HFFc6 (cell line): ENCODE results near the gene LRRC15. TPM values are rescaled to one million over a fixed set of nuclear protein-coding genes. Genes with fewer than 3 reads are reported as not detected.

ENCODE experiments used
- DNase-seq: peaks from one replicate; pipeline ENCODE4 v3.0.0-alpha.2; 2018
- H3K27ac Mint-ChIP-seq: 2 replicates; pipeline ENCODE4 v1.8.0; 2020; ENCODE audit warnings: mild to moderate bottlenecking, mixed read lengths
- H3K27me3 Mint-ChIP-seq: 2 replicates; pipeline ENCODE4 v1.8.0; 2021; ENCODE audit warnings: mild to moderate bottlenecking, moderate library complexity, mixed read lengths; ENCODE audit not compliant: insufficient read depth
- H3K36me3 Mint-ChIP-seq: 2 replicates; pipeline ENCODE4 v1.8.0; 2021; ENCODE audit warnings: low read depth, mixed read lengths
- H3K4me1 Mint-ChIP-seq: 2 replicates; pipeline ENCODE4 v1.8.0; 2020; ENCODE audit warnings: low read depth, mixed read lengths
- H3K4me3 Mint-ChIP-seq: 2 replicates; pipeline ENCODE4 v1.8.0; 2020; ENCODE audit warnings: mild to moderate bottlenecking, moderate library complexity, mixed read lengths
- H3K9me3 Mint-ChIP-seq: 2 replicates; pipeline ENCODE4 v1.8.0; 2020; ENCODE audit warnings: mild to moderate bottlenecking, mixed read lengths
- total RNA-seq, 6 experiments: library from RNA; stranded (reverse); fragmentation: NEBNext Ultra II Directional; extraction: Animal tissue kit (Norgen Biotek cat#: 25700); gene quantifications; 2 replicates in 1 of 6; 3 replicates in 5 of 6; pipeline ENCODE4 v1.2.3, GENCODE V29; 2021
- TF ChIP-seq, protein P1 (sequence below): fragments of 200-600 bp; sonication (generic); IDR thresholded peaks from 2 replicates; pipeline ENCODE4 v1.5.0; 2021; ENCODE audit warnings: antibody characterized with exemption, mild to moderate bottlenecking

LRRC15 gene
- total RNA-seq, 6 experiments from 2014 or later = 130 to 211 (median 176) TPM

DNA sequence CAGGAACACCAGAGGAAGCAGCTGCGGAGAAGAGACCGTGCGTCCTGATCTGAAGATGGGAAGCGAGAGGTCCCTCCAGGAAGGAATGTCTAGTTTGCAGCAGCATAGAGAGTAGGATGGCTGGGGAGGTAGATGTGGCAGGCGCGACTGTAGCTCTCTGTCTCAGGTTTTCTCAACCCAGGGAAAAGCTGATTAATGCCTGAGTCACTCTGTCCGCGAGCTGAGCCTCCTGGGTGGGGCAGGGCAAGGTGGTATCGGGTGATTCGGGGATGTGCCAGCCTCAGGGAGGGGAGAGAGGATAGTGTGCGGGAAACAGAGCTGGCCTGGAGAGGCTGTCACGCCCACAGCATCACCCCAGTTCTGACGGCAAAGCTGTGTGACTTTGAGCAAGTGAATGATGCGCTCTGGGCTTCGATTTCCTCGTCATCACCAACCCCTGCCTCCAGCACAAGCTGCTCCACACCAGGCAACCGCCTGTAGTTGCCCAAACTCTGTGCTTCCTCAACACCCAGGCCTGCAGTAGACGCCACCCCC, 46.8 kb downstream of the LRRC15 start:
- Mint-ChIP-seq H3K4me3 (no peak overlapping the region), H3K36me3 (peaks cover 9% of the 10 kb centered on the region; the same call in 1 of the 2 replicates), H3K9me3 (peaks cover 16% of the 10 kb centered on the region), H3K27ac (no peak overlapping the region; the same call in 1 of the 2 replicates), H3K4me1 (no peaks in the 10 kb centered on the region), H3K27me3 (peaks cover 17% of the 10 kb centered on the region)
- peak; percentile 46 for DNase-seq
- TF ChIP-seq, protein P1, sequence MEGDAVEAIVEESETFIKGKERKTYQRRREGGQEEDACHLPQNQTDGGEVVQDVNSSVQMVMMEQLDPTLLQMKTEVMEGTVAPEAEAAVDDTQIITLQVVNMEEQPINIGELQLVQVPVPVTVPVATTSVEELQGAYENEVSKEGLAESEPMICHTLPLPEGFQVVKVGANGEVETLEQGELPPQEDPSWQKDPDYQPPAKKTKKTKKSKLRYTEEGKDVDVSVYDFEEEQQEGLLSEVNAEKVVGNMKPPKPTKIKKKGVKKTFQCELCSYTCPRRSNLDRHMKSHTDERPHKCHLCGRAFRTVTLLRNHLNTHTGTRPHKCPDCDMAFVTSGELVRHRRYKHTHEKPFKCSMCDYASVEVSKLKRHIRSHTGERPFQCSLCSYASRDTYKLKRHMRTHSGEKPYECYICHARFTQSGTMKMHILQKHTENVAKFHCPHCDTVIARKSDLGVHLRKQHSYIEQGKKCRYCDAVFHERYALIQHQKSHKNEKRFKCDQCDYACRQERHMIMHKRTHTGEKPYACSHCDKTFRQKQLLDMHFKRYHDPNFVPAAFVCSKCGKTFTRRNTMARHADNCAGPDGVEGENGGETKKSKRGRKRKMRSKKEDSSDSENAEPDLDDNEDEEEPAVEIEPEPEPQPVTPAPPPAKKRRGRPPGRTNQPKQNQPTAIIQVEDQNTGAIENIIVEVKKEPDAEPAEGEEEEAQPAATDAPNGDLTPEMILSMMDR = no peak

DNA sequence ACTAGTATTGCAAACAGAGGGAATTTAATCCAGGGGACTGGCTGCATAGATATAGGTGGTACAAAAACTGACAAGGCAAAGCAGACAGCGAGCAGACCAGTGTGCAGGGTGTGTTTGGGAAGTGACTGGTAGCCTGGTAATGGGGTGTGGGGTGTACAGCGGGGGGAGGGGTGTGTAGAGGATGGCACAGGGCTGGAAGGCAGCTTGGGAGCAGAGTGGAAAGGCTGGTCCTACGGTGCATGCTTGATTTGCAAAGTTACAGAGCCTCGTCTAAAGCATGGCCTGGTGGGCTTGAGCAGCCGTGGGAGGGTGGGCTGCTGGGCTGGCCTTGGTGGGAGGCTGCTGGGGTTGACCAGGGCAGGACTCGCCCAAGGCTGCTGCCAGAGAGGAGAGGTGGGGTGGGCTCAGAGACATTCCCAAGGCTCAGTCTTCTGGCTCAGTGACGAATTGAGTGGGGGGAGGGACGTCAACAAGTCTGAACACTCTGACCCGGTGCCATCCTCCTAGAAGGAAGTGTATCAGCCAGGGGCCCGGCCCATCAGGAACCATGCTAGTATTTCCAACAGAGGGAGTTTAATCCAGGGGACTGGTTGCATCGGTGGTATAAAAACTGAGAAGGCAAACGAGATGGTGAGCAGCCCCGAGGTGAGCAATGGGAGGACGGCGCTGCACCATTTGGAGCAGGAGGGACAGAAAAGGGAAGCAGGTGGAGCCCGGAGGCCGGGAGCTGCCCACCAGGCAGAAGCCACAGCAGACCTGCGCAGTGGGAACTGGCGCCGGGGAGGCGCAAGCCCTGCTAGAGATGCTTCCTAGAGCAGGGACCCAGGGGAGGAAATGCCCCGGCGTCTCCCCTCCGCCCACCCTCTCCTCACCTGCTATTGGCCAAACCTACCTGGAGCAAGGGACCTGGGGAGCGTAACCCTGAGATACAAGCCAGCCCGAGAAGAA, 47.6 kb downstream of the LRRC15 start:
- DNase-seq = no peak
- H3K36me3 Mint-ChIP-seq = peaks cover 9% of the 10 kb centered on the region; the same call in 1 of the 2 replicates
- H3K27ac Mint-ChIP-seq = no peak overlapping the region
- peaks cover 16% of the 10 kb centered on the region for H3K9me3 Mint-ChIP-seq
- peaks cover 17% of the 10 kb centered on the region for H3K27me3 Mint-ChIP-seq
- TF ChIP-seq, protein P1 = no peak
- no peak overlapping the region for H3K4me3 Mint-ChIP-seq
- H3K4me1 Mint-ChIP-seq = no peaks in the 10 kb centered on the region

DNA sequence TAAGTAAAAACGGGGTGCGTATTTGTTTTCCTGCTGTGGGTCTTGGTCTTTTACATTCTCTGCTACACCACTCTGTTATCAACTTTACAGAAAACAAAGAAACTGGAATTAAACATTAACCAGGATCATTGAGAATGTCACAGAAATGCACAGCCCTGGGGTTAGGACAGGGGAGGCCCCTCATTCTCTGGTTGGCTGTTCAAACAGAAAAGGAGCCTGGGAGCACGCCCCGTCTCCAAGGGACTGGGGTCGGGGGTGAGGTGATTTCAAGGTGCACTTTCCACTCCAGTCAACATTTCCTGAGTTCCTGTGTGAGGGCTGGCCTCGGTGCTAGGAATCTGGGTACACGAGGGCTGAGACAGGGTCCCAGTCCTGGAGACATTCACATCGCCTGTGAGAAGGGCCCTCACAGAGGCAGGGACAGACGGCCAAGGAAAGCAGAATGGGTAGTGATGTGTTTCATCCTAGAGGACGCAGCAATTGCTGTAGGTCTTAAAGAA, 48.7 kb downstream of the LRRC15 start:
- peaks cover 16% of the 10 kb centered on the region for H3K9me3 Mint-ChIP-seq
- peaks cover 25% of the 10 kb centered on the region for H3K27me3 Mint-ChIP-seq
- TF ChIP-seq, protein P1 = no peak
- DNase-seq = no peak
- peaks cover 9% of the 10 kb centered on the region; the same call in 1 of the 2 replicates for H3K36me3 Mint-ChIP-seq
- H3K4me3 Mint-ChIP-seq = no peak overlapping the region
- H3K27ac Mint-ChIP-seq = no peak overlapping the region
- no peaks in the 10 kb centered on the region for H3K4me1 Mint-ChIP-seq

DNA sequence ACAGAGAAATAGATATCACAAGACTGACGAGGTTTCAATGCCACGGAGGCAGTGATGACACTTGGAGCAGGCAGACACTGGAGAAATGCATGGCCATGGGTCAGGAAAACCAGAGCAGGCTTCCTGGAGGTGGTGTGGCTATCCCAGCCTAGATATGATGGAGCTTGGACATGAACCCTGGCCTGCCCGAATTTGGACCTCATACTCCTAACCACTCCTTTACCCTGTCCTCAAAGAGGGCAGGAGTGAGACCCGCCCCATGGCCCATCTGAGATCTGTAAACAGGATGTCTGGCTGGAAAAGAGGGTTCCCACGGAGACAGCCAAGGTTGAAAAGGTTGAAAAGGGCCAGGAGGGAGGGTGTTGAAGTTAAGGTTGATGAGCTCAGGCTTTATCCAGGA, 49.4 kb downstream of the LRRC15 start:
- peaks cover 16% of the 10 kb centered on the region for H3K9me3 Mint-ChIP-seq
- peaks cover 3% of the 10 kb centered on the region for H3K4me1 Mint-ChIP-seq
- H3K27ac Mint-ChIP-seq = no peak overlapping the region
- DNase-seq = no peak
- peaks cover 26% of the 10 kb centered on the region for H3K27me3 Mint-ChIP-seq
- TF ChIP-seq, protein P1 = no peak
- H3K36me3 Mint-ChIP-seq = peaks cover 9% of the 10 kb centered on the region; the same call in 1 of the 2 replicates
- no peak overlapping the region for H3K4me3 Mint-ChIP-seq

DNA sequence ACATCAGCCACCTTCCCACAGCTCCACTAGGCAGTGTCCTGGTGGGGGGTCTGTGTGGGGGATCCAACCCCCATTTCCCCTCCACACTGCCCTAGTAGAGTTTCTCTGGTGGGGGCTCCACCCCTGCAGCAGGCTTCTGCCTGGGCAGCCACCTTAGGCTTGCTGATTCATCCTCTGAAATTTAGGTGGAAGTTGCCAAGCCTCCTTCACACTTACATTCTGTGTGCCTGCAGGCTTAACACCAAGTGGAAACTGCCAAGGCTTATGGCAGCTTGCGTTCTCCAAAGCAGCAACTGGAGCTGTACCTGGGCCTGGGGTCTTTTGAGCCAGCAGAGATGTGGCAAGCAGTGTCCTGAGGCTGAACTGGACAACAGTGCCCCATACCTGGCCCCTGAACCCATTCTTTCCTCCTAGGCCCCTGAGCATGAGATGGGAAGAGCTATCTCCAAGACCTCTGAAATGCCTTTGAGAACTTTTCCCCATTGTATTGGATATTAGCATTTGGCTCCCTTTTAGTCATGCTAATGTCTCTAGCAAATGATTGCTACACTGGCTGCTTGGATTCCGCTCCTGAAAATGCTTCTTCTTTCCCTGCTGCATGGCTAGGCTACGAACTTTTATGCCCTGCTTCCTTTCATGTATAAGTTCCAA, 50.9 kb downstream of the LRRC15 start:
- Mint-ChIP-seq H3K4me3 (no peak overlapping the region), H3K4me1 (peaks cover 8% of the 10 kb centered on the region), H3K36me3 (peaks cover 9% of the 10 kb centered on the region; the same call in 1 of the 2 replicates), H3K27me3 (peaks cover 32% of the 10 kb centered on the region), H3K27ac (no peak overlapping the region), H3K9me3 (peaks cover 16% of the 10 kb centered on the region)
- TF ChIP-seq, protein P1 = no peak
- no peak for DNase-seq
